Measurements from ENCODE around the gene SNX18.

GRCh38 chr5:54540286-54540685 lies 22.7 kb downstream of the SNX18 start:
- TF ChIP-seq EZH2 (IDR thresholded peaks at IDR 0.05; ENCODE audit: insufficient read depth, low read length) (no peak), CTCF (IDR thresholded peaks at IDR 0.05; ENCODE audit: insufficient read depth, low read depth, low read length) (no peak)
